ENCODE results near the gene MRPL58.
"Not testable (repeated sequence)": the region's sequence is repeated elsewhere in the genome, so short reads cannot be mapped to it uniquely, and the experiment has no call there.

MRPL58 gene

GRCh38 chr17:75012346-75013091, at the start of gene MRPL58:
Gene MRPL58, plus strand, starts transcription at chr17:75012670. Its CDS starts 17 bp downstream, at chr17:75012687.
- DNase-seq, result peak; percentile 89

DNA sequence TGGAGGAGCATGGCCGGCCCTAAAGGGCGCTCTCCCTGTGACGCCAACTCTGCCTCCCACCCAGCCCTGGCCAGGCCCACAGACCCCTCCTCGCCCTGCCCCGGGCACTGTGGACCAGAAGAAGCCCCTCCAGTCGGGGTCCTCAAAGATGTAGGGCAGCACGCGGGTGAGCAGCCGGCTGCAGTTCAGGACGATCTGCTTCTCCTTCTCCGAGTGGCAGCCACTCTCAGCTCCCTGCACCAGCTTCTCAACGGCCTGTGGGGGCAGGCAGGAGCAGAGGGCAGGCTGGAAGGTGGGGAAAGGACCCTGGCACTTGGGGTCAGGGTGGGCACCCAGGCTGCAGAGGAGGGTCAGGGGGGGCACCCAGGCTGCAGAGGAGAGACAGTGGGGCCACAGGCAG, 48.8 kb upstream of the MRPL58 start:
- DNase-seq, result no peak

DNA sequence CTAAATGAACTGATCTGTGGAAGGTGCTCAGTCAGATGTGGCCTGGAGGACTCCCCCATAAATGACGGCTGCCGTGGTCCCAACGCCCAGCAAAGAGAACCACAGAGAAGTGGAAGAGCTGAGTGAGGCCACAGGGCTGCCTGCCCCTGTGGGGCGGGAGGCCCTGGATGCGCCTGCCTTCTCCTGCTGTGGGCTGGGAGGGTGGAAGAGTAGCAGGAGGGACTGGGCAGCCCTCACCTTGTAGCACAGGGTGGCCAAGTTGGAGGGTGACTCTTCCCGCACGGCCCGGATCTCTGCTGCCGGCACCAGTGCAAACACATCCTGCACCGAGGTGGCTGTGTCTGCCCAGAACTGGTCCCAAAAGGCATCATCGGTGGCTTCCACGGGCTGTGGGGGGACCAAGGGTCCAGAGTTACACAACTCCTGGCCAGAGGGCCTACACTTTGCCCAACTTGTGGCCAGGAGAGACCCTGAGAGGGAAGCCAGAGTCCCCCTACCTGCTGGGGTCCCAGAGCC, 48.2 kb upstream of the MRPL58 start:
- DNase-seq, result no peak

DNA sequence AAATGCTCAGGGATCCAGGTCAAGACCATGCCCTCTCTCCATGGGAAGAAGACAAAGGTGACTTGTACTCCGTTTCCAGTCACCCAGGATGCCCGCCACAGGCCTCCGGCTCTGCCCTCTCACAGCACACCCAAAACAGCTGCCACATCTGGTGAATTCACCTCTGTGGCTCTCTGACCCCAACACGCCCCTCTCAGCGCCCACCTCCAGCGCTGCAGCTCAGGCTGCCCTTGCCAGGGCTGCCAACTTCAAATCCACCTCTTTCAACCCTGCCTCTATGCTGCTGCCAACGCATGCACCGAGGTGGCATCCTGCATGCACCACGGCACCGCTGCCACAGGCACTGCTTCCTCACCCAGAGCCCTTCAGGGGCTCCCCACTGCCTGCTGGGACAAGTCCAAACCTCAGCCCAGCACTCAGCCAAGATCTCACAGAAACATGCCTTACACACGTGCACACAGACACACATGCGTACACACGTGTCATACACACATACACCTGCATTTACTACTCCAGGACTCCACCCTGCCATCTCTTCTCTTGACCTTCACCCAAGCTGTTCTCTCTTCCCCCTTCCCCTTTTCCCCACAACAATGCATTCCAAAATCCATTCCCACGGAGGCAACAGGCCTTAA, 47.4 kb upstream of the MRPL58 start:
- DNase-seq, result no peak

DNA sequence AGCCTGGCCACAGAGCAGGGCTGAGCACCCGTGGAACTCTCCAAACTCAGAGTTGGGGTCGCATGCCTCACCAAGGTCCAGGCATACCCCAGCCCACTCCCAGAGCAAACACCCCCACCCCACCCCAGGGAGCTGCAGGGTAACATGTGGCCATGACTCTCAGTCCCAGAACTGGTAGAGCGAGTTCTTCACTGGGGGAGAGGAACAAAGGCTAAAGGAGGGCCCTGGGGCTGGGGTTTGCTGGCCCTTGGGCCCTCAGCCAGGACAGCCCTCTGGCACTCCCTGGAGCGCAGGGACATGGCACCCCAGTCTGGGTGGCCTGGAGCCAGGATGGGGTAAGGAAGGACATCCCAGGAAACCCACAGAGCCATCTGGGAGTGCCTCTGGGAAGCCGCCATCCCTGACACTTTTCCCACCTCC, 44.1 kb upstream of the MRPL58 start:
- no peak for DNase-seq

- DNase-seq, result not testable (repeated sequence)
Measured at GRCh38 chr17:74969501-74969900, 43.0 kb upstream of the MRPL58 start.

DNA sequence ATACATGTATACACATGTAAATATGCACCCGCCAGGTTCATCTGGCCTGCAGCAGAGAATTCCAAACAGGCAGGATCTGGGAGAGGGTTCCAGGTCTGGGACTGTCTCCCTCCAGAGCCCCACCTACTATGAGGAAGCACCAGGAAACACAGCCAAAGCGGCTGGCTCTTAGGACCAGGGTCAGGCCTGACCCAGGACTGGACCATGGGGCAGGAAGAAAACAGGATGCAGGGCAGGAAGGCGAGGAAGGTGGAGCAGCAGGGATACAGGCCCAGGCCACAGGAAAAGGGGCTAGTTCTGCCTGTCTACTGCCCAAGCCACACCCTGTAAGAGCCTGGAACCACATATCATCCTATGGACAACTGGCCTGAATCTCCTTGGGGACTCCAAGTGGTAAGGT, 42.1 kb upstream of the MRPL58 start:
- DNase-seq, result no peak

DNA sequence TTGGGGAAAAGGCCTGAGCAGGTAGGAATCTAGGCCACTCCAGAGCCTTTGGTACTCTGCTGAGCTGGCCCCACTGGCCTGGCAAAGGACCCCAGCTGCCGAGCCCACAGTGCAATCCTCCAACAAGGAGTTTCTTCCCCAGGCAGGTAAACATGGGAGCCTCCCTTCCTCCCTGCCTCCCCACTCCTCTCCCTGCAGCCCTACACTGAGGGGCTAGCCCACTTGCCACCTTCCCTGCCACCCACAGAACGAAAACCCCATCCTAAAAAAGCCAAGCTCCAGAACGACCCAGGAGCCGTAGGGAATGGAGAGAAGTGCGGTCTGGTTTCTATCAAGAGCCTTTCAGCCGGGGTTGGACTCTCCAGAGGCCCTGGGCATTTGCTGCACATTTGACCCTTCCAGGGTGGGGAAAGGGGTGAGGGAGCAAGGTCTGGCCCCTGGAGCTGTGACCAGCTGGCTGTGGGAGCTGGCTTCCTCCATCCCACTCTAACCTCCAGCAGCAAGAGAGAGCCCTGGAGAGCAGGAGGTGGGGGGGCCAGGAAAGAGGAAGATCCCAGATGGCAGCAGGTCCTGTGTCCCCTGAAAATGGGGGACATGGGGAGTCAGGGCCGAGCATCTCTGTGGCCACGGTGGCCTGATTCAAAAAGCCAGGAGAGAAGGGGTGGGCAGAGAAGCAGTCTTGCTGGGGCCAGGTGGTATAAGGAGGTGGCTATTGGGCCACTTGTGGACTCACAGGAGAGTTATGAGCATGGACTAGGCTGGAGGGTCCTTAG, 41.2 kb upstream of the MRPL58 start:
- DNase-seq, result no peak

GRCh38 chr17:74971842-74972106, 40.7 kb upstream of the MRPL58 start:
- DNase-seq, result peak; percentile 32

GRCh38 chr17:74972107-74972972, 40.1 kb upstream of the MRPL58 start, which contains the start of gene HID1:
Gene HID1, minus strand, starts transcription at chr17:74972759. Its CDS starts 103 bp downstream, at chr17:74972656.
- peak; percentile 64 for DNase-seq

DNA sequence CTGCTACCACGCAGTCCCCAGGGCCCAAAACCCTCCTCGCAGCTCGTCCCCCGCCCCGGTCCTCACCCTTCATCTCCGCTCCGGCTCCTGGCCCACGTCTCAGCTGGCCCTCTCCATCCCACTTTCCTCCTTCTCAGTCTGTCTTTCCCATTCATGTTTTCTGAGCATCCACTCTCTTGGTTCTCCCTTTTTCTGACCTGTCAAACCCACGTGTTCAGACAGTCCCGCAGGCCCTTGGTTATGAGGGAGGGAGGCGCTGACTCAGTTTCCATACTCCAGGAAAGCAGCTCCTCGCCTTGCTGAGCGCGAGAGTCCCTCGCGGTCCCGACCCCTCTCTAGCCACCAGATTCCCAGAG, 39.5 kb upstream of the MRPL58 start:
- no peak for DNase-seq

DNA sequence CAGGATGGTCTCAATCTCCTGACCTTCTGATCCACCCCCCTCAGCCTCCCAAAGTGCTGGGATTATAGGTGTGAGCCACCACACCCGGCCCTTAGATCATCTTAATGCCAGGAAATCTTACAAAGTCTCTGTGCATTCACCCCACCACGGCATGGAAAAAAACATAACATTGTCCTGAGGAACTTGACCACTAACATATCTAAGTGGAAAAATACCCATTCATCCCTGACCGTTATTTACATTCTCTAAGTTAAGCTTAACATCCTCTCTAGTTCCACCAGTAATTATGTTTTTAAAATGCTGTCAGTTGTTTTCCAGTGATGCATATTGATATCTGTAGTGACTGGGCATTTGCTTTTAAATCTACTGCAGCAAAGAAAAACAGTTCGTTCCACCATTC, 36.5 kb upstream of the MRPL58 start:
- no peak for DNase-seq

GRCh38 chr17:74977802-74978201, 34.7 kb upstream of the MRPL58 start:
- no peak for DNase-seq

GRCh38 chr17:74978240-74978639, 34.2 kb upstream of the MRPL58 start:
- DNase-seq, result no peak

- no peak for DNase-seq
Measured at GRCh38 chr17:74979408-74980146, 32.9 kb upstream of the MRPL58 start.

GRCh38 chr17:74981318-74981978, 31.0 kb upstream of the MRPL58 start:
- no peak for DNase-seq

GRCh38 chr17:74981979-74982662, 30.3 kb upstream of the MRPL58 start:
- peak; percentile 84 for DNase-seq

GRCh38 chr17:74982663-74983313, 29.7 kb upstream of the MRPL58 start:
- peak; percentile 25 for DNase-seq

- DNase-seq, result no peak
Measured at GRCh38 chr17:74986206-74986576, 26.3 kb upstream of the MRPL58 start.

- DNase-seq, result peak; percentile 91
Measured at GRCh38 chr17:74987418-74987908, 25.0 kb upstream of the MRPL58 start, which contains the start of gene CDR2L. Gene CDR2L, plus strand, starts transcription at chr17:74987632. Its CDS starts 412 bp downstream, at chr17:74988044.

Data from NCI-H2171 treated with DMSO at 0.1 percent for 48 hours (cell line).